NCI-H774 (cell line): Measurements from ENCODE around the gene CTBP2.
"Not testable (repeated sequence)": the region's sequence is repeated elsewhere in the genome, so short reads cannot be mapped to it uniquely, and the experiment has no call there.

Source experiments
- DNase-seq: peaks from one replicate; lab custom pipeline; 2025; lab: John Stamatoyannopoulos, UW

Gene CTBP2

GRCh38 chr10:125064681-125065492 lies 95.5 kb downstream of the CTBP2 start:
- DNase-seq = no peak

- DNase-seq = no peak
These were observed 97.0 kb downstream of the CTBP2 start for GRCh38 chr10:125063256-125063925.

GRCh38 chr10:125062914-125063230 lies 97.5 kb downstream of the CTBP2 start:
- DNase-seq = no peak

GRCh38 chr10:125062227-125062913 lies 98.0 kb downstream of the CTBP2 start:
- no peak for DNase-seq

- no peak for DNase-seq
These were observed 98.7 kb downstream of the CTBP2 start for GRCh38 chr10:125061557-125062226.

GRCh38 chr10:125060826-125061556 lies 99.4 kb downstream of the CTBP2 start:
- DNase-seq = no peak

GRCh38 chr10:125060482-125060825 lies 99.9 kb downstream of the CTBP2 start:
- DNase-seq = no peak

- no peak for DNase-seq
These were observed 100.3 kb downstream of the CTBP2 start for GRCh38 chr10:125060026-125060425.

GRCh38 chr10:125059348-125059747 lies 101.0 kb downstream of the CTBP2 start:
- DNase-seq = not testable (repeated sequence)

- DNase-seq = no peak
These were observed 103.0 kb downstream of the CTBP2 start for GRCh38 chr10:125057158-125058001.

GRCh38 chr10:125056161-125057132 lies 103.9 kb downstream of the CTBP2 start:
- no peak for DNase-seq

GRCh38 chr10:125055446-125055845 lies 104.9 kb downstream of the CTBP2 start:
- no peak for DNase-seq

- no peak for DNase-seq
These were observed 105.6 kb downstream of the CTBP2 start for GRCh38 chr10:125054669-125055268.

- DNase-seq = no peak
These were observed 106.1 kb downstream of the CTBP2 start for GRCh38 chr10:125054216-125054615.

GRCh38 chr10:125052146-125052545 lies 108.2 kb downstream of the CTBP2 start:
- no peak for DNase-seq

GRCh38 chr10:125050383-125050782 lies 110.0 kb downstream of the CTBP2 start:
- no peak for DNase-seq

GRCh38 chr10:125049216-125049881 lies 111.0 kb downstream of the CTBP2 start:
- DNase-seq = no peak

- peak; percentile 21 for DNase-seq
These were observed 112.1 kb downstream of the CTBP2 start for GRCh38 chr10:125048094-125048864.
